ENCODE data around the gene LBH. TPM values are rescaled to one million over a fixed set of nuclear protein-coding genes. Genes with fewer than 3 reads are reported as not detected.

The LBH gene
- polyA plus RNA-seq, 2 donors = 3.1 to 4.5 TPM

DNA sequence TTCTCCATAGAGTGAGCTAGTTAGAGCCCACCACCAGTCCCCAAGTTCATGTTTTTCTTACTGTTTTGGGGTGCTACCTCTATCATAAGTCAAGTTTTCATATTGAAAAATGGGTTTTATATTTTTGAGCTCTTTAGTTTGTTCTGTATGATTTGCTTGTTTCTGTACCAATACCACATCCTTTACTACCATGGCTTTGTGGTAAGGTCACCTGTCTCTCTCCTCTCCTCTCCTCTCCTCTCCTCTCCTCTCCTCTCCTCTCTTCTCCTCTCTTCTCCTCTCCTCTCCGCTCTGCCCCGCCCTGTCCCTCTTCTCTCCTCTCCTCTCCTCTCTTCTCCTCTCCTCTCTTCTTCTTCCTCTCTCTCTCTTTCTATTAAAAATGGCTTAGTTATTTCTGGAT lies 22.1 kb upstream of the LBH start:
- Histone ChIP-seq H3K9me3 (ENCODE audit: control insufficient read depth in 2 of 2, insufficient read depth in 1 of 2, low read depth in 1 of 2, low read length in 1 of 2) (no peaks in the 10 kb centered on the region), H3K4me3 (ENCODE audit: low read depth in 1 of 2, low read length in 2 of 2) (no peak overlapping the region), H3K27me3 (ENCODE audit: control insufficient read depth in 1 of 2, insufficient read depth in 2 of 2, low read length in 2 of 2) (no peaks in the 10 kb centered on the region), H3K27ac (ENCODE audit: low read depth in 2 of 2, low read length in 1 of 2) (no peak overlapping the region), H3K36me3 (ENCODE audit: control insufficient read depth in 2 of 2, insufficient read depth in 2 of 2, low read length in 1 of 2) (no peaks in the 10 kb centered on the region), H3K4me1 (ENCODE audit: control insufficient read depth in 2 of 2, insufficient read depth in 2 of 2, low read length in 1 of 2) (no peaks in the 10 kb centered on the region)
- no CpG with 5 or more reads among the region's 2 CpGs for WGBS, 2 donors

DNA sequence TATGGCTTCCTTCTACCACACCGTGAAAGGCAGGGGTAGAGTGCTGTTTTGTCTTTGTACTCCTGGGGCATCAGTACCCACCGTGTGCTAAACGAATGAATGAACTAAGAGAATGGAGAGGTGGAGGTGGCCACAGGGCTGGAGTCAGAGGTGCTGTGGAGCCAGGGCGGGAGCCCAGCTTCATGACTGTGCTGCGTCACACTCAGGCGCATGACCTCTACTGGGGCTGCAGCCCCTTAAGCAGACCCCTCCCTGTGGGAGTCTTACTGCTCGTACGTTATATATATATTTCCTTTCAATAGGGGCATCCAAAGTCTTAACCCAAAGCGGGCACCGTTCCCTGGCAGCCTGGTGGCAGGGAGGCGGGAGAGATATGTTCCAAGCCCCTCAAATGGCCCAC lies 18.0 kb upstream of the LBH start:
- 88 to 91% methylated on average over 11 of the region's 11 CpGs for WGBS, 2 donors
- Histone ChIP-seq H3K4me3 (ENCODE audit: low read depth in 1 of 2, low read length in 2 of 2) (no peak overlapping the region), H3K9me3 (ENCODE audit: control insufficient read depth in 2 of 2, insufficient read depth in 1 of 2, low read depth in 1 of 2, low read length in 1 of 2) (no peaks in the 10 kb centered on the region), H3K36me3 (ENCODE audit: control insufficient read depth in 2 of 2, insufficient read depth in 2 of 2, low read length in 1 of 2) (no peaks in the 10 kb centered on the region), H3K27ac (ENCODE audit: low read depth in 2 of 2, low read length in 1 of 2) (no peak overlapping the region), H3K27me3 (ENCODE audit: control insufficient read depth in 1 of 2, insufficient read depth in 2 of 2, low read length in 2 of 2) (no peaks in the 10 kb centered on the region), H3K4me1 (ENCODE audit: control insufficient read depth in 2 of 2, insufficient read depth in 2 of 2, low read length in 1 of 2) (peaks cover 0 to 5% of the 10 kb centered on the region in 2 donors)

DNA sequence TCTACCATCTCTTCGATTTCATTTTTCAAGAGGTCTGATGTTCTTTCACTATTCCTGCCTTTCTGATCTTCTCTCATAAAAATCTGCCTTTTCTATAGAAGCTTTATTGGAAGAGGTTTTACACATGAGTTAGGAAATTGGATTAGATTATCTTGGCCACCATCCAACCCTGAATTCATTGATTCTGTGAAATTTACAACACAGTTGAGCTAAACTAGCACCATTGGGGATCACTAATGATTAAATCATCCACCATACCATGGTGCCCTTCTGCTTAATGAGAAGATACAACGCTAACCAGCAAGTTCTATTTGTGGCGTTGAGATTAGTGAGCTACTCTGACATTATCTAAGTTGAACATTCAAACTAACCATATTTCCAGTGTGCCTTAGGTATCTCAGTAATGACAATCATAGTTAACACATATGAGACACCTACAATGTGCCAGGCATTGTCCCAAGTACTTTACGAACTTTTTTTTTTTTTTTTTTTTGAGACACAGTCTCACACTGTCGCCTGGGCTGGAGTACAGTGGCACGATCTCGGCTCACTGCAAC lies 17.3 kb upstream of the LBH start:
- 92 to 96% methylated on average over 7 of the region's 7 CpGs for WGBS, 2 donors
- Histone ChIP-seq H3K4me1 (ENCODE audit: control insufficient read depth in 2 of 2, insufficient read depth in 2 of 2, low read length in 1 of 2) (peaks cover 0 to 5% of the 10 kb centered on the region in 2 donors), H3K4me3 (ENCODE audit: low read depth in 1 of 2, low read length in 2 of 2) (no peak overlapping the region), H3K9me3 (ENCODE audit: control insufficient read depth in 2 of 2, insufficient read depth in 1 of 2, low read depth in 1 of 2, low read length in 1 of 2) (no peaks in the 10 kb centered on the region), H3K36me3 (ENCODE audit: control insufficient read depth in 2 of 2, insufficient read depth in 2 of 2, low read length in 1 of 2) (no peaks in the 10 kb centered on the region), H3K27me3 (ENCODE audit: control insufficient read depth in 1 of 2, insufficient read depth in 2 of 2, low read length in 2 of 2) (no peaks in the 10 kb centered on the region), H3K27ac (ENCODE audit: low read depth in 2 of 2, low read length in 1 of 2) (no peak overlapping the region)

DNA sequence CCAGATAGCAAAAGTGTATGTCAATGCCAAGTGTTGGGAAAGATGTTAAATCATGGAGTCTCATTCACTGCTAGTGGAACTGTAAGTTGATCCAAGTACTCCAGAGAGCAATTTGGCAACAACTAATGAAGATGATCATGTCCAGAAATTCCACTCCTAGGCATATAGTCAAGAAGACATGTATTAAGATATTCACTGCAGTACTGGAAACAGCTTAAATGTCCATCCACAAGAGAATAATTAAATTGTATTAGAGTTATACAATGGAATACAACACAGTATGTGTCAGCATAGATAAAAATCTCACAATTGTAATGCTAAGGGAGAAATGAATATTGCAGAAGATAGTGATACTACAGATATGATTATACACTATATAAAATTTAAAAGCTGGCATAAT lies 15.2 kb upstream of the LBH start:
- H3K9me3 ChIP-seq (ENCODE audit: control insufficient read depth in 2 of 2, insufficient read depth in 1 of 2, low read depth in 1 of 2, low read length in 1 of 2) = no peaks in the 10 kb centered on the region
- H3K36me3 ChIP-seq (ENCODE audit: control insufficient read depth in 2 of 2, insufficient read depth in 2 of 2, low read length in 1 of 2) = no peaks in the 10 kb centered on the region
- H3K27ac ChIP-seq (ENCODE audit: low read depth in 2 of 2, low read length in 1 of 2) = no peak overlapping the region
- no peak overlapping the region for H3K4me3 ChIP-seq (ENCODE audit: low read depth in 1 of 2, low read length in 2 of 2)
- no peaks in the 10 kb centered on the region for H3K27me3 ChIP-seq (ENCODE audit: control insufficient read depth in 1 of 2, insufficient read depth in 2 of 2, low read length in 2 of 2)
- peaks cover 0 to 5% of the 10 kb centered on the region in 2 donors for H3K4me1 ChIP-seq (ENCODE audit: control insufficient read depth in 2 of 2, insufficient read depth in 2 of 2, low read length in 1 of 2)

DNA sequence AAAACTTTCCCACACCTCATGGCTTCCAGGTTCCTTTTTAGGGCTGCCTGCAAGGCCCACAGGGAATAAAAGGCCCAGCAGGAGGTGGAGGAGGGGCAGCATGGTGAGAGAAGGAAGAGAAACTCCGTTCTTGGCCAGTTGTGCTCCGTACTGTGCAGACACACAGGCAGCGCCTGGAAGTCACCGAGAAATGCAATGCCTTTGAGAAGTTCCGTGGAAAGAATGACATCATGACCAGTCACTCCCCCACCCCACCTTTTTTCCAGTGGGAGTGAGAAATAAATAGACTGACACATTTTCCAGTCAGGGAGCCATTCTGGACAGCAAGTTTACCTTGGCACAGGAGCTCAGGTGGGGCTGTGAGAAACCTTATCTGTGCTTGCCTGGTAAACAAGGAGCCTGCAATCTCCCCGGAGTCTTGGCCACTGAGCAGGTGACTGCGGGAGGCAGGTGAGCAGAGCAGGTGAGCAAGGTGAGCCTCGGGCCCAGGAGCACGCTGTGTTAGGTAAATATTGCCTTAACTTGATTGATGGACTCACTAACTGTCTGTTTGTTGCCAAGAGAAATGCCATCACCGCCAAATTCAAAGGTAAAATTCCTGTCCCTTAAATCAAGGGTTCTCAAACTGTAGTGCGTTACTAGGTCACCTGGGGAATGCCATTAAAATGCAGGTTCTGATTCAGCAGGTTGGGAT lies 13.5 kb upstream of the LBH start:
- Histone ChIP-seq H3K27me3 (ENCODE audit: control insufficient read depth in 1 of 2, insufficient read depth in 2 of 2, low read length in 2 of 2) (no peaks in the 10 kb centered on the region), H3K27ac (ENCODE audit: low read depth in 2 of 2, low read length in 1 of 2) (no peak overlapping the region), H3K4me3 (ENCODE audit: low read depth in 1 of 2, low read length in 2 of 2) (no peak overlapping the region), H3K4me1 (ENCODE audit: control insufficient read depth in 2 of 2, insufficient read depth in 2 of 2, low read length in 1 of 2) (peaks cover 0 to 7% of the 10 kb centered on the region in 2 donors), H3K9me3 (ENCODE audit: control insufficient read depth in 2 of 2, insufficient read depth in 1 of 2, low read depth in 1 of 2, low read length in 1 of 2) (no peaks in the 10 kb centered on the region), H3K36me3 (ENCODE audit: control insufficient read depth in 2 of 2, insufficient read depth in 2 of 2, low read length in 1 of 2) (no peaks in the 10 kb centered on the region)
- WGBS, 2 donors = 37% methylated on average over 11 of the region's 11 CpGs

DNA sequence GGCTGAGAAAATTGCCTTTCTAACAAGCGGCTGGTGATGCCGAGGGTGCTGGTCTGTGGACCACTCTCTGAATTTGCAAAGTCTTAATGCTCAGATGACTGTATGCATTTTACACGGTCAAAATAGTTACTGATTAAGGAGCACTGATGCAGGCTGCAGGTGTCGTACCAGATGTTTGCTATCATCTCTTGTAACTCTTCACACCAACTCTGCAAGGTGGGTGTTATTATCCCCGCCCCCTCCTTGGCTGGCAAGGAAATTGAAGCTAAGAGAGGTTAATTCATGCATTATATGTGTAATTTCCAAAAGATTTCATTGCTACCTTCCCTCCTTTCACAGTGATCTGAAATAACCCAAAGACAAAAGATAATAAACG lies 13.0 kb upstream of the LBH start:
- Histone ChIP-seq H3K4me3 (ENCODE audit: low read depth in 1 of 2, low read length in 2 of 2) (no peak overlapping the region), H3K4me1 (ENCODE audit: control insufficient read depth in 2 of 2, insufficient read depth in 2 of 2, low read length in 1 of 2) (peaks cover 0 to 7% of the 10 kb centered on the region in 2 donors), H3K36me3 (ENCODE audit: control insufficient read depth in 2 of 2, insufficient read depth in 2 of 2, low read length in 1 of 2) (no peaks in the 10 kb centered on the region), H3K27me3 (ENCODE audit: control insufficient read depth in 1 of 2, insufficient read depth in 2 of 2, low read length in 2 of 2) (no peaks in the 10 kb centered on the region), H3K9me3 (ENCODE audit: control insufficient read depth in 2 of 2, insufficient read depth in 1 of 2, low read depth in 1 of 2, low read length in 1 of 2) (no peaks in the 10 kb centered on the region), H3K27ac (ENCODE audit: low read depth in 2 of 2, low read length in 1 of 2) (no peak overlapping the region)
- 65 to 66% methylated on average over 6 of the region's 6 CpGs for WGBS, 2 donors

DNA sequence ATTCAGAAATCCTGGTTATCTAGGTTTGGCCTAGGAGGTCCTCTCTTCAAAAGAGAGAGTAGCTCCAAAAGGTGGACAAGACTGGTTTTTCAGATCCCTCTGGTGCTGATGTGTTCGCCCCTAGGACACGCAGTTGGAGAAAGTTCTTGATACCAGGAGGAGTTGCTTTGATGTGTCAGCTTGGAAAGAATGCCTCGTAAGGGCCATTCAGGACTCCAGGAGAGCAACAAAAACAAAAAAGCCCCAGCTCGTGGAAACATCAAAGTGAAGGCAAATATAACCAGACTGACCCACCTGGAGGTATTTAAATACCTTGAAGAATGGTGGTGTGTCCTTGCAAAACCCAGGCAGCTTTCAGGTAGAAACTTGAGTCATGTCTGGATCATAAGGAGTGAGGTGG lies 12.5 kb upstream of the LBH start:
- H3K4me1 ChIP-seq (ENCODE audit: control insufficient read depth in 2 of 2, insufficient read depth in 2 of 2, low read length in 1 of 2) = peaks cover 0 to 7% of the 10 kb centered on the region in 2 donors
- no peaks in the 10 kb centered on the region for H3K36me3 ChIP-seq (ENCODE audit: control insufficient read depth in 2 of 2, insufficient read depth in 2 of 2, low read length in 1 of 2)
- no peaks in the 10 kb centered on the region for H3K27me3 ChIP-seq (ENCODE audit: control insufficient read depth in 1 of 2, insufficient read depth in 2 of 2, low read length in 2 of 2)
- WGBS, 2 donors = 73 to 76% methylated on average over 4 of the region's 4 CpGs
- H3K4me3 ChIP-seq (ENCODE audit: low read depth in 1 of 2, low read length in 2 of 2) = no peak overlapping the region
- H3K27ac ChIP-seq (ENCODE audit: low read depth in 2 of 2, low read length in 1 of 2) = no peak overlapping the region
- no peaks in the 10 kb centered on the region for H3K9me3 ChIP-seq (ENCODE audit: control insufficient read depth in 2 of 2, insufficient read depth in 1 of 2, low read depth in 1 of 2, low read length in 1 of 2)

DNA sequence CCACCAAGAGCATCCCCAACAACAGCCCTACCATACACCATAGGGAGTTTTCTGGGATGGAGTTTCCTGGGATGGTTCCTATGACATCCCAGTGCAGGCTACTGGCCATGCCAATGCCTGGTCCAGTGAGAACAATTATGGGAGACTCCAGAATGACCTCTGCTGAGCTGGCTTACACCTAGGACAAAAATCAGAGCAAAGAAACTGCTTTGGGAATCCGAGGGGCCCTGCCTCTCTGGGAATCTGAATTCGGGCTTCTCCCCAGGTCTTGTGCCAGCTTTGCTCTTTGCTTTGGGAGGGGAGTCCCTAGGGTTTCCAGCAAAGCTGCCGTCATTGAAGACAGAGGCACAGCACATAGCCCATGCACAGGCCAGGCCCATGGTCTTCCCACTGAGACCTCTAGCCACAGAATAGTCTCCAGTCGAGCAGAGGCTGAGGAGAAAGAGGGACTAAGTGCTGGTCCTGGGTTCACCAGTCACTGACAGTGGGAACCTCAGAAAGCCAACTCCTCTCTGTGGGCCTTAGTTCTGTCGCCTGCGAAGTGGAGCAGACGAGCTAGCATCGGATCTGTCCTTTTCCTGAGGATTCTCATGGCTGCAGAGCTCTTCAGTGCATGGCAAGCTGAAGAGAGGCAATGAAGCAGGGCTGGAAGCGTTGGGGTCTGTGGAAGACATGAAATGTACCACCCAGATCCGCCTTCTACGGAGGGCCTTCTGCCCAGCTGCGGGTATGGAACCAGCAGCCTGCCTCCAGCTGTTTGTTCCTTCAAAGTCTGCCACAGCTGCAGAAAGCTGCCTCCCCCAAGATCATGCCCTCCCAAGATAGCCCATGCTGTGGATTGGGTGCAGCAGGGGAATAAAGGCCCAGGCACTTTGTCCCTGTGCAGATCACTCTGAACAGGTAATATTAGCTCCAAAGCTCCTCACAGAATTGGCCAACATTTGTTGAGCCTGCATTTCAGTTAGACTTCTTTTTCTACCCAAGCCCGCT lies 11.2 kb upstream of the LBH start:
- 95 to 96% methylated on average over 13 of the region's 13 CpGs for WGBS, 2 donors
- no peaks in the 10 kb centered on the region for H3K9me3 ChIP-seq (ENCODE audit: control insufficient read depth in 2 of 2, insufficient read depth in 1 of 2, low read depth in 1 of 2, low read length in 1 of 2)
- no peaks in the 10 kb centered on the region for H3K36me3 ChIP-seq (ENCODE audit: control insufficient read depth in 2 of 2, insufficient read depth in 2 of 2, low read length in 1 of 2)
- H3K27ac ChIP-seq (ENCODE audit: low read depth in 2 of 2, low read length in 1 of 2) = no peak overlapping the region
- H3K27me3 ChIP-seq (ENCODE audit: control insufficient read depth in 1 of 2, insufficient read depth in 2 of 2, low read length in 2 of 2) = no peaks in the 10 kb centered on the region
- H3K4me1 ChIP-seq (ENCODE audit: control insufficient read depth in 2 of 2, insufficient read depth in 2 of 2, low read length in 1 of 2) = peaks cover 0 to 11% of the 10 kb centered on the region in 2 donors
- H3K4me3 ChIP-seq (ENCODE audit: low read depth in 1 of 2, low read length in 2 of 2) = no peak overlapping the region

DNA sequence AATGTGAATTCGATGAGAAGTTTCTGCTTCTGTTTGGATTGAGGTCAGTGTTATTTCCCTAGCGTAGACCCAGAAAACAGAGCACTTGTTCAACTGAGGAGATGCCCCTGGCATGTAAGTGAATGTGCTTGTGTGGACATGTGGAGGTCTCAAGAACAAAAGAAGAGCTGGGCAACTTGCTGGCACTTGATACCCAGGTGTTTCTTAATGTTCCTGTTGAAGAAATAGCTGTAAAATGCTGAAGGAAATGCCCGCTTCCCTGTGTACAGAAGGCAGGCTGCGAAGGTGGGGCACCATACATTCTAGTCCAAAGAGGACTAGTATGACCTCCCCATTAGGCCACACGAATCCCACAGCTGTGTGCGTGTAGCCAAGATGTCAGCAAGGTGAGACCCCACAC lies 9.8 kb upstream of the LBH start:
- H3K27me3 ChIP-seq (ENCODE audit: control insufficient read depth in 1 of 2, insufficient read depth in 2 of 2, low read length in 2 of 2) = no peaks in the 10 kb centered on the region
- WGBS, 2 donors = 61 to 64% methylated on average over 6 of the region's 6 CpGs
- H3K27ac ChIP-seq (ENCODE audit: low read depth in 2 of 2, low read length in 1 of 2) = no peak overlapping the region
- no peaks in the 10 kb centered on the region for H3K36me3 ChIP-seq (ENCODE audit: control insufficient read depth in 2 of 2, insufficient read depth in 2 of 2, low read length in 1 of 2)
- H3K4me1 ChIP-seq (ENCODE audit: control insufficient read depth in 2 of 2, insufficient read depth in 2 of 2, low read length in 1 of 2) = peaks cover 2 to 11% of the 10 kb centered on the region in 2 donors
- no peaks in the 10 kb centered on the region for H3K9me3 ChIP-seq (ENCODE audit: control insufficient read depth in 2 of 2, insufficient read depth in 1 of 2, low read depth in 1 of 2, low read length in 1 of 2)
- no peak overlapping the region for H3K4me3 ChIP-seq (ENCODE audit: low read depth in 1 of 2, low read length in 2 of 2)
